NCI-H524 treated with DMSO at 0.1 percent for 48 hours (cell line): ENCODE results near the gene MBLAC2.
A peak's percentile ranks its signal among the peaks of the same experiment; 100 is the strongest.

Source experiments
- DNase-seq: peaks from one replicate; lab custom pipeline; 2025; lab: John Stamatoyannopoulos, UW

The MBLAC2 gene

GRCh38 chr5:90461288-90461687 is 13.3 kb downstream of the MBLAC2 start:
- no peak for DNase-seq

DNA sequence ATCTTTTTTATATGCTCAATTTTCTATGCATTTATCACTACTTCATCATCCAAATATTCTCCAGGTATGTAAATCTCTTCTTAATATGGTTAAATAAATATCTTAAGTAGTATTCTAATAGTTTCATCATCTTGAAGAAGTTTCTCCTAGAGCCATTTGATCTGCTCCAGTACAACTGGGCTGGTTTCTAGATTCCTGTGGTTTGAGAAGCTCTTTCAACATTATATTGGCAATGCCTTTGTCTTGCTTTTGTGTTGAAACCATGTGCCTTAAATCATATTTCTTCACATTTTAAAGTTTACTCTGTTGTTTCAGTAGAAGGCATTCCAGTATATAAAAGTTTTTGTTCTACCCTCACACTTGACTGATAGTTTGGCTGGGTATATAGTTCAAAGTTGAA is 27.6 kb downstream of the MBLAC2 start:
- no peak for DNase-seq

DNA sequence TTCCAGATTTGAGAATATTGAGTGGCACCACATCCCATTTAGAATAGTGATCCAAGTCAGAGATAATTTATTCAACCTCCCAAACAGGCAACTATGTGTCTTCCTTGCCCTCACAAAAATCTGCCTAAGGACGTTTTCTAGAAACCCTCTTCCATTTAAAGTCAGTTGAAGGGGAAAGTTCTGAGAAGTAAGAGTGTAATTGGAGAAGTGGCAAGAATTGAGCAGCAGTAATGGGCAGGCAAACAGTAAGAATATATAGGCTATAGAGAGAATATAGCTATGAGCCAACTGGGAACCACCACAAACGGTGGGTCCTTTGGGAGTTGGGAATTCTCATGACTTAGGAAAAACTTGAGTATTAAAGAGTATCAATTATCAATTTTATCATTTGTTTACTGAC is 33.9 kb downstream of the MBLAC2 start:
- DNase-seq, result no peak

DNA sequence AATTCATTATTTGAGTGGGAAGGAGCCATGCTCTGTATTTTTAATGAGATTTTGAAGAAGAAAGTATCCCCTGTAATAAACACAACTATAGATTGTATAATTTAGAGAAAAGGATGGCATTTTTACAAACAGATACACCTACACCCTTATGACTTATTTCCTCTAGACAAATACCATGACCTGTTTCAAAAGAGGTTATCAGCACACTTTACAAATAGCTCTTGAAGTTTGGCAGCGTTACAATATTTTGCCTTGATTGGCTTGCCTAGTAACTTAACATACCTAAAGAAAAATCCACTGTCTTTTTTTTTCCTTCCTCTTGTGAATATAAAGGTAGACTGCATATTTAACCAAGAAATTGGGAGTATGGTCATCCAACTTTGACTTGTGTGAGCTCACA is 36.5 kb downstream of the MBLAC2 start:
- DNase-seq, result no peak

DNA sequence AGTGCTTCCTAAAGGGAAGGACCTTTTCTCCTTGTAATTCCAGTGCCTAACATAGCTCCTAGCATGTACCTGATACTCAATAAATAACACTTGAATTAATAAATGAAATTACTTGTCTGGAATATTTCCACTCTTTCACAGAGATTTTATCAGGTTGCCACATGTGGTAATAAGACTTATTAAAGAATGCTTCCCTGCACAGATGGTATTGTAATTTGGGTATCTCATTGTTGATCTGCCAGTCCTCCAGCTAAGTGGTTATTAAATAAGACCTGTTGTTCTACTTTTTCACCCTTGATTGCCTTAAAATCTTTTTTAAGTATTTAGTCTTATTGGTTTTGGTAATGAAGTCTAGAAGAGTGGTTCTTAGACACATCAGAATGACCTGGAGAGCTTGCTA is 36.9 kb downstream of the MBLAC2 start:
- peak; percentile 79 for DNase-seq

DNA sequence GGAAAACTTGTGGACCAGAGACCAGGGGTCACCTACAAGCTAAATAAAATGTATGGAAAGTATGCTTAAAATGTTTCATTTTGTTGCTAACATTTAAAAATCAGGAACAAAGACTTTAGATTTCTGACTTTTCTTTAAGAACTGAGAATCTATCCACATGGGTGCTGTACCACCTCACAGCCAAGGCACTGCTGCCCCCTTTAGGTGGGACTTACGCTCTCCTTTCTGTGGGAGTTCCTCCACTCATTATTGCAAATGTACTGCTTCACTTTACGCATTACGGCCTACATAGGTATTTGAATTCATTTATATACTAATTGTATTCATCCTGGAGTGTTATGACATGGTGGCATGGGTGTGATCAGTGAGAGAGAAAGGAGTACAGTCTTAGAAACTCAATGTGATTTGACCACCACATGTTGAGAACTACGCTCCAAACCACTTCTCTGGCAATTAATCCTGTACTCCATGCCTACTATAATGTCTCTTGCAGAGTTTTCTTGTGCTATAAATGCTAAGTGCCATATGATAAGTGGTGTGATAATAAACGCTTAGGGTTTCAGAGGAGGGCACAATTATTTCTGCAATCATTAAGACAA is 40.4 kb downstream of the MBLAC2 start:
- no peak for DNase-seq

- no peak for DNase-seq
These were observed 50.3 kb downstream of the MBLAC2 start for GRCh38 chr5:90424245-90424644.

DNA sequence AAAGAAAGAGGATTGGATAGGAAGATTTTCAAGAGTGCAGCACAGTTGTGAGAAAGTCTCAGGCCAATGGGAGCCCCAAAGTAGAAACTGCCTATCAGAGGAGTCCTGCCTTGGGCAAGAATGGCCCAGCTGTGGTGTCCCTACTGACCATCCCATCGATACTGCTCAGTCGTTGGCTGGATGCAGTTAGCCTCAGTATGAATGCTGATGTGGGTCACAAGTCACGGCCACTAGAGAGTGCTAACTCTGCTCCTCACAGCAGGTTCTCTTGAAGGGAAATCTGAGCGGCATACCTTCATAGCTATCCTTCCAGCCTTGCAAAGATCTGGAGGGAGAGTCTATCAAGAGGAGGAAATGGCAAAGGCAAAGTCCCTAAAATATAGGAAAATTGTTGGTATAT is 53.4 kb downstream of the MBLAC2 start:
- no peak for DNase-seq

DNA sequence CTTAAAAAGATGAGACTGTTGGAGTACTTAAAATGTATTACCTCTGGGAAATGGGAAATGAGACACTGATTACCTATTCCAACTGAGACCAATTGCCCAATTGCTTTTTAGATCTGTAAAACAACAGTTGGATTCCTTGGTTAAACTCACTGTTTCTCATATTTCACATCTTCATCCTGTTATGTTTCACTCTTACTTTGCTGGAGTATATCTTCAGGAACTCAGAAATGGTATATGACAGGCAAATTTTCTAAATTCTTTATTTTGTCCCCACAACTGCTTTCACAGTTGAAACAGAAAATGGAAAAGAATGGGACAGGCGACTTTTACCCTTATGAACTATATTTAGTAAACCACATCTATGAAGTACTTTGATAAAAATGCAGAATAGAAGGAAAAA is 56.4 kb downstream of the MBLAC2 start:
- no peak for DNase-seq

GRCh38 chr5:90410178-90410762 is 64.3 kb downstream of the MBLAC2 start:
- no peak for DNase-seq

GRCh38 chr5:90409318-90410177 is 65.0 kb downstream of the MBLAC2 start, which contains the start of gene CETN3:
Gene CETN3, minus strand, starts transcription at chr5:90409756. Its CDS starts 95 bp downstream, at chr5:90409661.
- peak; percentile 90 for DNase-seq

- no peak for DNase-seq
These were observed 65.8 kb downstream of the MBLAC2 start for GRCh38 chr5:90408571-90409317.
